ENCODE results near the gene VCX2. TPM values are rescaled to one million over a fixed set of nuclear protein-coding genes. Genes with fewer than 3 reads are reported as not detected.
A peak's percentile ranks its signal among the peaks of the same experiment; 100 is the strongest.
"Not testable (repeated sequence)": the region's sequence is repeated elsewhere in the genome, so short reads cannot be mapped to it uniquely, and the experiment has no call there.

The VCX2 gene
- not detected in 2 replicates for total RNA-seq (2014; rRNA removed; shearing (Covaris generic); ENCODE audit: low replicate concordance)

- not testable (repeated sequence) for H4K20me1 ChIP-seq (ENCODE audit: insufficient read depth, low read depth, low read length); H3K9ac ChIP-seq (ENCODE audit: low read length); H3K9me2 ChIP-seq (replicated peaks; ENCODE audit: insufficient read depth, low read length); H3K4me3 ChIP-seq (ENCODE audit: low read length); H3K79me2 ChIP-seq (ENCODE audit: low read length); DNase-seq; H3K4me2 ChIP-seq (ENCODE audit: low read depth, low read length, poor library complexity, severe bottlenecking); H2AFZ ChIP-seq (ENCODE audit: low read length); H3K4me1 ChIP-seq (ENCODE audit: low read length); H3K27me3 ChIP-seq (ENCODE audit: low read length); H3K36me3 ChIP-seq (ENCODE audit: insufficient read depth, low read length); H3K27ac ChIP-seq (ENCODE audit: low read length); H3K9me3 ChIP-seq (ENCODE audit: low read length)
Measured at GRCh38 chrX:8171169-8171568, at the start of gene VCX2. Gene VCX2, minus strand, starts transcription at chrX:8171267. Its CDS starts 624 bp downstream, at chrX:8170643.

- peak; percentile 9 for DNase-seq
- H3K9me2 ChIP-seq (replicated peaks; ENCODE audit: insufficient read depth, low read length), result no peaks in the 10 kb centered on the region
- no peak overlapping the region for H3K9ac ChIP-seq (ENCODE audit: low read length)
- H3K4me2 ChIP-seq (ENCODE audit: low read depth, low read length, poor library complexity, severe bottlenecking), result no peak overlapping the region
- no peaks in the 10 kb centered on the region for H3K36me3 ChIP-seq (ENCODE audit: insufficient read depth, low read length)
- no peak overlapping the region for H3K27ac ChIP-seq (ENCODE audit: low read length)
- no peak overlapping the region for H3K4me3 ChIP-seq (ENCODE audit: low read length)
- H3K9me3 ChIP-seq (ENCODE audit: low read length), result no peaks in the 10 kb centered on the region
- H3K27me3 ChIP-seq (ENCODE audit: low read length), result no peaks in the 10 kb centered on the region
- no peaks in the 10 kb centered on the region for H3K79me2 ChIP-seq (ENCODE audit: low read length)
- H3K4me1 ChIP-seq (ENCODE audit: low read length), result no peaks in the 10 kb centered on the region
- H4K20me1 ChIP-seq (ENCODE audit: insufficient read depth, low read depth, low read length), result 0 out of 2 replicates have a peak, but pooled peaks cover 5% of the 10 kb centered on the region
- no peak overlapping the region for H2AFZ ChIP-seq (ENCODE audit: low read length)
Measured at GRCh38 chrX:8204943-8205342, 33.9 kb upstream of the VCX2 start.

GRCh38 chrX:8204169-8204935 is 33.3 kb upstream of the VCX2 start:
- H3K9me2 ChIP-seq (replicated peaks; ENCODE audit: insufficient read depth, low read length), result no peaks in the 10 kb centered on the region
- no peaks in the 10 kb centered on the region for H3K79me2 ChIP-seq (ENCODE audit: low read length)
- H3K4me3 ChIP-seq (ENCODE audit: low read length), result no peak overlapping the region
- peak; percentile 16 for DNase-seq
- H3K4me1 ChIP-seq (ENCODE audit: low read length), result no peaks in the 10 kb centered on the region
- no peaks in the 10 kb centered on the region for H3K27me3 ChIP-seq (ENCODE audit: low read length)
- H4K20me1 ChIP-seq (ENCODE audit: insufficient read depth, low read depth, low read length), result 0 out of 2 replicates have a peak, but pooled peaks cover 5% of the 10 kb centered on the region
- H3K36me3 ChIP-seq (ENCODE audit: insufficient read depth, low read length), result no peaks in the 10 kb centered on the region
- no peak overlapping the region for H2AFZ ChIP-seq (ENCODE audit: low read length)
- H3K27ac ChIP-seq (ENCODE audit: low read length), result no peak overlapping the region
- no peak overlapping the region for H3K9ac ChIP-seq (ENCODE audit: low read length)
- no peaks in the 10 kb centered on the region for H3K9me3 ChIP-seq (ENCODE audit: low read length)
- H3K4me2 ChIP-seq (ENCODE audit: low read depth, low read length, poor library complexity, severe bottlenecking), result no peak overlapping the region

- Histone ChIP-seq H3K9me2 (replicated peaks; ENCODE audit: insufficient read depth, low read length) (no peaks in the 10 kb centered on the region), H3K36me3 (ENCODE audit: insufficient read depth, low read length) (no peaks in the 10 kb centered on the region), H3K9me3 (ENCODE audit: low read length) (no peaks in the 10 kb centered on the region), H3K27ac (ENCODE audit: low read length) (no peak overlapping the region), H3K4me3 (ENCODE audit: low read length) (no peak overlapping the region), H2AFZ (ENCODE audit: low read length) (no peak overlapping the region), H3K79me2 (ENCODE audit: low read length) (no peaks in the 10 kb centered on the region), H4K20me1 (ENCODE audit: insufficient read depth, low read depth, low read length) (0 out of 2 replicates have a peak, but pooled peaks cover 5% of the 10 kb centered on the region), H3K27me3 (ENCODE audit: low read length) (no peaks in the 10 kb centered on the region), H3K4me2 (ENCODE audit: low read depth, low read length, poor library complexity, severe bottlenecking) (no peak overlapping the region), H3K4me1 (ENCODE audit: low read length) (no peaks in the 10 kb centered on the region), H3K9ac (ENCODE audit: low read length) (no peak overlapping the region)
- DNase-seq, result no peak
Measured at GRCh38 chrX:8201896-8202331, 30.8 kb upstream of the VCX2 start.

- H4K20me1 ChIP-seq (ENCODE audit: insufficient read depth, low read depth, low read length), result 0 out of 2 replicates have a peak, but pooled peaks cover 2% of the 10 kb centered on the region
- H3K36me3 ChIP-seq (ENCODE audit: insufficient read depth, low read length), result no peaks in the 10 kb centered on the region
- no peak overlapping the region for H3K4me3 ChIP-seq (ENCODE audit: low read length)
- H3K27ac ChIP-seq (ENCODE audit: low read length), result no peak overlapping the region
- no peaks in the 10 kb centered on the region for H3K27me3 ChIP-seq (ENCODE audit: low read length)
- H3K9me3 ChIP-seq (ENCODE audit: low read length), result no peaks in the 10 kb centered on the region
- no peak for DNase-seq
- H3K4me2 ChIP-seq (ENCODE audit: low read depth, low read length, poor library complexity, severe bottlenecking), result no peak overlapping the region
- H3K9me2 ChIP-seq (replicated peaks; ENCODE audit: insufficient read depth, low read length), result no peaks in the 10 kb centered on the region; the same call in 1 of the 2 replicates
- H3K4me1 ChIP-seq (ENCODE audit: low read length), result no peaks in the 10 kb centered on the region
- H3K9ac ChIP-seq (ENCODE audit: low read length), result no peak overlapping the region
- no peaks in the 10 kb centered on the region for H3K79me2 ChIP-seq (ENCODE audit: low read length)
- H2AFZ ChIP-seq (ENCODE audit: low read length), result no peak overlapping the region
Measured at GRCh38 chrX:8196776-8197175, 25.7 kb upstream of the VCX2 start.

GRCh38 chrX:8194216-8194615 is 23.1 kb upstream of the VCX2 start:
- Histone ChIP-seq H3K79me2 (ENCODE audit: low read length) (no peaks in the 10 kb centered on the region), H2AFZ (ENCODE audit: low read length) (no peak overlapping the region), H3K9me2 (replicated peaks; ENCODE audit: insufficient read depth, low read length) (no peaks in the 10 kb centered on the region; the same call in 1 of the 2 replicates), H4K20me1 (ENCODE audit: insufficient read depth, low read depth, low read length) (no peaks in the 10 kb centered on the region), H3K9me3 (ENCODE audit: low read length) (no peaks in the 10 kb centered on the region), H3K27ac (ENCODE audit: low read length) (no peak overlapping the region), H3K4me1 (ENCODE audit: low read length) (no peaks in the 10 kb centered on the region), H3K36me3 (ENCODE audit: insufficient read depth, low read length) (no peaks in the 10 kb centered on the region), H3K9ac (ENCODE audit: low read length) (no peak overlapping the region), H3K27me3 (ENCODE audit: low read length) (no peaks in the 10 kb centered on the region), H3K4me2 (ENCODE audit: low read depth, low read length, poor library complexity, severe bottlenecking) (no peak overlapping the region), H3K4me3 (ENCODE audit: low read length) (no peak overlapping the region)
- no peak for DNase-seq

GRCh38 chrX:8192276-8192675 is 21.2 kb upstream of the VCX2 start:
- Histone ChIP-seq H3K4me2 (ENCODE audit: low read depth, low read length, poor library complexity, severe bottlenecking) (no peak overlapping the region), H3K27me3 (ENCODE audit: low read length) (no peaks in the 10 kb centered on the region; the same call in 1 of the 2 replicates), H3K79me2 (ENCODE audit: low read length) (no peaks in the 10 kb centered on the region), H3K9ac (ENCODE audit: low read length) (no peak overlapping the region), H3K9me3 (ENCODE audit: low read length) (no peaks in the 10 kb centered on the region), H3K4me1 (ENCODE audit: low read length) (no peaks in the 10 kb centered on the region), H3K36me3 (ENCODE audit: insufficient read depth, low read length) (no peaks in the 10 kb centered on the region), H2AFZ (ENCODE audit: low read length) (no peak overlapping the region), H3K27ac (ENCODE audit: low read length) (no peak overlapping the region), H3K4me3 (ENCODE audit: low read length) (no peak overlapping the region), H3K9me2 (replicated peaks; ENCODE audit: insufficient read depth, low read length) (no peaks in the 10 kb centered on the region; the same call in 1 of the 2 replicates), H4K20me1 (ENCODE audit: insufficient read depth, low read depth, low read length) (no peaks in the 10 kb centered on the region)
- no peak for DNase-seq

GRCh38 chrX:8191022-8191421 is 20.0 kb upstream of the VCX2 start:
- Histone ChIP-seq H4K20me1 (ENCODE audit: insufficient read depth, low read depth, low read length) (no peaks in the 10 kb centered on the region), H3K4me2 (ENCODE audit: low read depth, low read length, poor library complexity, severe bottlenecking) (no peak overlapping the region), H3K4me3 (ENCODE audit: low read length) (no peak overlapping the region), H3K36me3 (ENCODE audit: insufficient read depth, low read length) (no peaks in the 10 kb centered on the region), H3K27me3 (ENCODE audit: low read length) (no peaks in the 10 kb centered on the region; the same call in 1 of the 2 replicates), H3K27ac (ENCODE audit: low read length) (no peak overlapping the region), H2AFZ (ENCODE audit: low read length) (no peak overlapping the region), H3K9me2 (replicated peaks; ENCODE audit: insufficient read depth, low read length) (no peaks in the 10 kb centered on the region; the same call in 1 of the 2 replicates), H3K79me2 (ENCODE audit: low read length) (no peaks in the 10 kb centered on the region), H3K4me1 (ENCODE audit: low read length) (no peaks in the 10 kb centered on the region), H3K9ac (ENCODE audit: low read length) (no peak overlapping the region), H3K9me3 (ENCODE audit: low read length) (no peaks in the 10 kb centered on the region)
- no peak for DNase-seq
